Kidney (tissue), 14 donors: ENCODE results near the gene ADGRA3. TPM values are rescaled to one million over a fixed set of nuclear protein-coding genes. Genes with fewer than 3 reads are reported as not detected.

Source experiments
- DNase-seq, 5 donors: peaks; one replicate each; pipeline ENCODE4 v3.0.0-alpha.2; 2013 to 2020
- FAIRE-seq: peaks from 2 replicates; lab custom pipeline; 2012; peaks lifted over from hg19 to GRCh38; lab: Jason Lieb, UNC
- H3K27ac ChIP-seq, 2 donors: one replicate each; pipeline ENCODE4 v1.7.0; 2013; ENCODE audit warnings: low read depth in 2 of 2, low read length in 2 of 2, inconsistent platforms in 1 of 2
- H3K27me3 ChIP-seq: one replicate; pipeline ENCODE4 v1.7.1; 2013; ENCODE audit warnings: low read length, inconsistent platforms; ENCODE audit not compliant: control insufficient read depth, insufficient read depth
- H3K36me3 ChIP-seq, 3 donors: one replicate each; pipeline versions ENCODE4 v1.7.0 to v1.7.1; 2013; ENCODE audit warnings: low read length in 3 of 3, control low read depth in 1 of 3, inconsistent platforms in 1 of 3; ENCODE audit not compliant: insufficient read depth in 3 of 3, control insufficient read depth in 2 of 3
- H3K4me1 ChIP-seq, 3 donors: one replicate each; pipeline versions ENCODE4 v1.7.0 to v1.7.1; 2013; ENCODE audit warnings: low read length in 3 of 3, inconsistent platforms in 1 of 3, low read depth in 1 of 3; ENCODE audit not compliant: control insufficient read depth in 2 of 3, insufficient read depth in 2 of 3
- H3K4me3 ChIP-seq, 3 donors: one replicate each; pipeline versions ENCODE4 v1.7.0 to v1.8.1; 2013; ENCODE audit warnings: low read length in 3 of 3, control low read depth in 1 of 3, inconsistent platforms in 1 of 3
- H3K9ac ChIP-seq, 3 donors: one replicate each; pipeline versions ENCODE4 v1.7.0 to v1.7.1; 2013; ENCODE audit warnings: low read length in 3 of 3, control low read depth in 1 of 3, inconsistent platforms in 1 of 3
- H3K9me3 ChIP-seq, 3 donors: one replicate each; pipeline versions ENCODE4 v1.7.0 to v1.7.1; 2013; ENCODE audit warnings: low read length in 3 of 3, control low read depth in 1 of 3, inconsistent platforms in 1 of 3; ENCODE audit not compliant: control insufficient read depth in 2 of 3, insufficient read depth in 1 of 3
- intact Hi-C: fragments of 100-400 bp; cut with DNase I; formaldehyde crosslinking; loops from one replicate; pipeline ENCODE4 v1.11.1; 2022
- polyA plus RNA-seq: library from polyadenylated mRNA; stranded (reverse); fragments of 350-450 nt; fragmentation: Illumina TruSeq; extraction: RNeasy Lipid Tissue Mini Kit (QIAGEN cat#74804); gene quantifications from one replicate; pipeline ENCODE4 v1.2.3, GENCODE V29; 2014; ENCODE audit warnings: low read depth, low replicate concordance; ENCODE audit not compliant: insufficient read depth
- total RNA-seq: library from RNA; stranded (reverse); fragmentation: NEBNext Ultra II Directional; extraction: Animal tissue kit (Norgen Biotek cat#: 25700); gene quantifications from one replicate; pipeline ENCODE4 v1.2.1, GENCODE V29; 2021
- TF ChIP-seq, protein P1 (sequence below): IDR thresholded peaks from 3 replicates; pipeline ENCODE4 v1.5.1; 2012; ENCODE audit warnings: mild to moderate bottlenecking, moderate library complexity, borderline replicate concordance; ENCODE audit not compliant: insufficient read depth; ENCODE audit errors: extremely low read depth
- donor health status: control.
- donor health status: control.
- donor health status: control.
- donor health status: control.
- donor health status: control.
- donor health status: DM: yes; HTN: yes; CAD: no.
- donor health status: Normal renal cell carcinoma (clear cell type).

Gene ADGRA3
- total and polyA plus RNA-seq, 2 donors from 2014 or later, result 8.2 to 28.7 TPM

DNA sequence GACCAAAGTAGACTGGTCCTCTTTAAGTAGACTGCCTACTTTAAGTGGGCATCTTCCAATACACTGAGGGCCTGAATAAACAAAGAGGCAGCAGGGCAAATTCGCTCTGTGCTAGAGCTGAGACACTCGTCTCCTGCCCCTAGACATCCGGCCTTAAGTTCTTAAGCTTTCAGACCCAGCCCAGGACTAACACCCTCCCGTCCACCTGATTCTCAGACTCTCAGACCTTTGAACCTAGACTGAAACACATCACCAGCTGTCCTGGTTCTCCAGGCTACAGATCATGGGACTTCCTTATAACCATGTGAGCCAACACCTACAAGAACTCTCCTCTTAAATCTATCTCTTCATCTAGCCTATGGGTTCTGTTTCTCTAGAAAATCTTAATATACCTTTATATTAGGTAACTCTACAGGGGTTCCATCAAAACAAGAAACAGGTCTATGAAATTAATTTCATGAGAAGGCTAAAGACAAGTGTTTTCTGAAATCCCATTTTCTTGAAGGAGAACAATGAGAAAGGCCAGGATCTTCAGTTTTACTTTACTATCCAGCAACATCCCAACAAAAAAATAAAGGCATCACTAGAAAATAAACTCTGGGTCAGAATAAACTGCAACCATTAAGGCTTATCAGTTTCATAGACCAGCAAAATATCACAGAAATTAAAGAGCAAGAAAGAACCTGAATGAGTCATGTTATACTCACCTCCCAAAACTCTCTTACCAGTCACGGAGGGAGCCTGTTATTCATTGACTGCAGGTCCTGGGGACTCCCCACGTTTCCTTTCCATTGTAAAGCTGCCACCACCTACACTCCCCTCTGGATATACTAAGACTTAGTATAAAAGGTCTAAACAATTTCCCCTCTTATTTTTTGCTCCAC lies 14.8 kb downstream of the ADGRA3 start:
- Histone ChIP-seq H3K4me3 (peak overlapping the region in 2 of 3 donors; percentile 2 to 7), H3K9ac (no peak overlapping the region), H3K27ac (peak overlapping the region; percentile 48 to 55), H3K27me3 (no peaks in the 10 kb centered on the region), H3K9me3 (no peaks in the 10 kb centered on the region), H3K4me1 (peaks cover 0 to 16% (median 4%) of the 10 kb centered on the region in 3 donors), H3K36me3 (no peaks in the 10 kb centered on the region)
- DNase-seq (peak in 1 of 5 donors; percentile 45), FAIRE-seq (no peak)
- TF ChIP-seq, protein P1, sequence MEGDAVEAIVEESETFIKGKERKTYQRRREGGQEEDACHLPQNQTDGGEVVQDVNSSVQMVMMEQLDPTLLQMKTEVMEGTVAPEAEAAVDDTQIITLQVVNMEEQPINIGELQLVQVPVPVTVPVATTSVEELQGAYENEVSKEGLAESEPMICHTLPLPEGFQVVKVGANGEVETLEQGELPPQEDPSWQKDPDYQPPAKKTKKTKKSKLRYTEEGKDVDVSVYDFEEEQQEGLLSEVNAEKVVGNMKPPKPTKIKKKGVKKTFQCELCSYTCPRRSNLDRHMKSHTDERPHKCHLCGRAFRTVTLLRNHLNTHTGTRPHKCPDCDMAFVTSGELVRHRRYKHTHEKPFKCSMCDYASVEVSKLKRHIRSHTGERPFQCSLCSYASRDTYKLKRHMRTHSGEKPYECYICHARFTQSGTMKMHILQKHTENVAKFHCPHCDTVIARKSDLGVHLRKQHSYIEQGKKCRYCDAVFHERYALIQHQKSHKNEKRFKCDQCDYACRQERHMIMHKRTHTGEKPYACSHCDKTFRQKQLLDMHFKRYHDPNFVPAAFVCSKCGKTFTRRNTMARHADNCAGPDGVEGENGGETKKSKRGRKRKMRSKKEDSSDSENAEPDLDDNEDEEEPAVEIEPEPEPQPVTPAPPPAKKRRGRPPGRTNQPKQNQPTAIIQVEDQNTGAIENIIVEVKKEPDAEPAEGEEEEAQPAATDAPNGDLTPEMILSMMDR, result no peak
- intact Hi-C loops, result no loop called here

DNA sequence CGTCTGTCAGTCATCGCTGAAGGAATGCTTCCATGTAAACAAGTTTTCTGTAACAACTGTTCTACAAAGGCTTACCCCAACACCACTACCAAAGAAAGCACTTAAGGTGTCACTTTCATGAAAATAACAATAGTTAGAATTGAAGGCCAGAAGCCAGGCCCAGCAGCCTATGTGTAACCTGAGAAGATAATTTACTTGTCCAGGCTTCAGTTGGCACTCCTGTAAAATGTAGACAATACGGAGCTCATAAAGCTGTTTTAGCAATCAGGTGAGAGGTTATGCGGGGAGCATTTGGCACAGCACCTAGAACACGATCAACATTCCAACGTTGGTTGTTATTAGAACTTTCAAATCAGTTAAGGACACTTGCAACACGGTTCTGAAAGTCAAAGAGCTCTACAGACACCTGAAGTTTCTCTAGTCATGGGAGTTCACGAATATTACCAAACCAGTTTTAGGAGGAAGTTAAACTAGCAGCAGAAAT lies 15.7 kb downstream of the ADGRA3 start:
- peak overlapping the region in 1 of 3 donors; percentile 7 for H3K4me3 ChIP-seq
- peak overlapping the region; percentile 48 to 55 for H3K27ac ChIP-seq
- no peak overlapping the region for H3K9ac ChIP-seq
- TF ChIP-seq, protein P1, result no peak
- H3K27me3 ChIP-seq, result no peaks in the 10 kb centered on the region
- no peaks in the 10 kb centered on the region for H3K36me3 ChIP-seq
- no peak for FAIRE-seq
- no peaks in the 10 kb centered on the region for H3K9me3 ChIP-seq
- H3K4me1 ChIP-seq, result peaks cover 0 to 16% (median 4%) of the 10 kb centered on the region in 3 donors
- intact Hi-C loops, result no loop called here
- peak in 3 of 5 donors; percentile 31 to 38 (median 33) for DNase-seq

DNA sequence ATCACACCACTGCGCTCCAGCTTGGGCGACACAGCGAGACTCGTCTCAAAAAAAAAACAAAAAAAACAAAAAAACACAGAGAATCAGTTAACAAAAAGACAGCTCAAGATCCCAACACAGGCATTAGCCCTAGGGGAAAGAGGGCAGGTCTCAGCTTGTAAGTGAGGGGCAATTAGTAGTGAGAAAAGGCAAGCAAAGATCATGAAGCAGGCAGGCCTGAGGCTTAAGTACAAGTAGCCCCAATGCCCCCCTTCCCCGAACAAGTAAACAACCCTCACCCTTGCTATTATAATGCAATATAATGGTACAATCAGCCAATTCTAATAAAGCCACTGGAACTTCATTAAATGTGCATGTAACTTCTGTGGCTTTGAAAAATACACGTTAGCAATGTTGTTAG lies 17.0 kb downstream of the ADGRA3 start:
- Histone ChIP-seq H3K27ac (no peak overlapping the region), H3K4me1 (peaks cover 0 to 16% (median 4%) of the 10 kb centered on the region in 3 donors), H3K4me3 (no peak overlapping the region), H3K27me3 (no peaks in the 10 kb centered on the region), H3K9ac (no peak overlapping the region), H3K36me3 (no peaks in the 10 kb centered on the region), H3K9me3 (no peaks in the 10 kb centered on the region)
- no peak for DNase-seq
- intact Hi-C loops, result no loop called here
- FAIRE-seq, result no peak
- TF ChIP-seq, protein P1, result no peak
